GM21825 (cell line): Measurements from ENCODE around the gene PRSS38.

Source experiments
- ATAC-seq: cut with Tn5 transposase; IDR thresholded peaks from one replicate; pipeline ENCODE4 v1.9.1; 2021; ENCODE audit warnings: mild to moderate bottlenecking, moderate library complexity; ENCODE audit not compliant: unreplicated experiment

PRSS38 gene

DNA sequence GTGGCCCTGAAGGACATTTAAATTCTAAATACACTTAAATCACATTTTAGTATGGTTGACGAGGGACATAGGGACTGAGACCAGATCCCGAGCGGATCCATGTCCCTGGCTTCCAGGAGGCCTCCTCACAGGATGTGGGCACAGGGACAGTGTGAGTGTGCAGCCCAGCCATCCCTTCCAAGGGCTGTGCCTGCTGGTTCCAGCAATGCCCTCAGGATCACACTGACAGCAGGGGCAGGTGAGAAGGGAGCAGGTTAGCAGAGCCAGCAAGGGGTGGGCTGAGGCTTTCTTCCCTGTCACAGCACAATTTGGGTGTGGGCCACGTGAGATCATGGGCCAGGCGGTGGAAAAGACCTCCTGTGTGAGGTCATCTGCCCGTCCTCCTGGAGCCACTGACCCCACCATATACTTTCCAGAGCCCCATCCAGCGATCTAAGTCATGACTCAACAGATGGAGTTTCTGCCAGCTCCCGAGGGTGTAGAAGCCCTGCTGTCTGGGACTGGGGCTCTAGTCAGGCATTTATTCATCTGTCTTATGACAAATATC, 37.0 kb upstream of the PRSS38 start:
- no peak for ATAC-seq

DNA sequence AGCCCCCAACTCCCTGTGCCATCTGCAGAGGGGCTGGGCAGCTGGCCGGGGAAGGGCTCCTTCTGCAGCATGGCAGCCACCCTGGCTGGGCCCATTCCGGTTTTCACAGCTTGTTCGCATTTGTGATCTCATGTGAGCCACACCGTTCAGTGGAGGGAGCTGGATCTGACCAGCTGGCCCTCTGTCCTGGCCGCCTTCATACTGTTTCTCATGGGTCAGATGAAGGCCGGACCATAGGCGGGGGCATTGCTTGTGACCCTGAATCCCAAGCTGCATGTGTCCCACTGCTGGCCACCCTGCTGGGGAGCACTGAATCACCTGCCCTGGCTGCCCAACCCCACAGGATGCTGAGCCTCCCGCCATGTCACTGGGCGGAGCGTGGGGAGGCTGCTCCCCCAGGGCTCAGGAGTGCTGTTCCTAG, 36.4 kb upstream of the PRSS38 start:
- no peak for ATAC-seq

- ATAC-seq = no peak
These were observed 35.8 kb upstream of the PRSS38 start for GRCh38 chr1:227779685-227780084.

- ATAC-seq = no peak
These were observed 35.1 kb upstream of the PRSS38 start for GRCh38 chr1:227780101-227781044.

GRCh38 chr1:227781314-227781930, 34.1 kb upstream of the PRSS38 start:
- ATAC-seq = no peak

GRCh38 chr1:227782226-227782625, 33.2 kb upstream of the PRSS38 start:
- ATAC-seq = no peak

DNA sequence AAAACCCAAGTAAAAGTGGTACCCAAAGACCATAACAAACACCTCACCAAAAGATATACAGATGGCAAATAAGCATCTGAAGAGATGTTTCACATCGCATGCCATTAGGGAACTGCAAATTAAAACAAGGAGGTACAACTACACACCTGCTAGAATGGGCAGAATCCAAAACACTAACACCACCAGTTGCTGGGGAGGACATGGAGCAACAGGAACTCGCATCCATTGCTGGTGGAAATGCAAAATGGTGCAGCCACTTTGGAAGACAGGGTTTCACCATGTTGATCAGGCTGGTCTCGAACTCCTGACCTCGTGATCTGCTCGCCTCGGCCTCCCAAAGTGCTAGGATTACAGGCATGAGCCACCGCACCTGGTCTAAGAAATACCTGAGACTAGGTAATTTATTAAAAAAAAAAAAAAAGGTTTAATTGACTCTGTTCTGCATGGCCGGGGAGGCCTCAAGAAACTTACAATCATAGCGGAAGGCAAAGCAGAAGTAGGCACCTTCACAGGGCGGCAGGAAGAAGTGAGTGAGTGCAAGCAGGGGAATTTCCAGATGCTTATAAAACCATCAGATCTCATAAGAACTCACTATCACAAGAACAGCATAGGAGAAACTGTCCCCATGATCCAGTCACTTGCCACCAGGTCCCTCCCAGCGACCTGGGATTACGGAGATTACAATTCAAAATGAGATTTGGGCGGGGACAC, 30.2 kb upstream of the PRSS38 start:
- no peak for ATAC-seq

DNA sequence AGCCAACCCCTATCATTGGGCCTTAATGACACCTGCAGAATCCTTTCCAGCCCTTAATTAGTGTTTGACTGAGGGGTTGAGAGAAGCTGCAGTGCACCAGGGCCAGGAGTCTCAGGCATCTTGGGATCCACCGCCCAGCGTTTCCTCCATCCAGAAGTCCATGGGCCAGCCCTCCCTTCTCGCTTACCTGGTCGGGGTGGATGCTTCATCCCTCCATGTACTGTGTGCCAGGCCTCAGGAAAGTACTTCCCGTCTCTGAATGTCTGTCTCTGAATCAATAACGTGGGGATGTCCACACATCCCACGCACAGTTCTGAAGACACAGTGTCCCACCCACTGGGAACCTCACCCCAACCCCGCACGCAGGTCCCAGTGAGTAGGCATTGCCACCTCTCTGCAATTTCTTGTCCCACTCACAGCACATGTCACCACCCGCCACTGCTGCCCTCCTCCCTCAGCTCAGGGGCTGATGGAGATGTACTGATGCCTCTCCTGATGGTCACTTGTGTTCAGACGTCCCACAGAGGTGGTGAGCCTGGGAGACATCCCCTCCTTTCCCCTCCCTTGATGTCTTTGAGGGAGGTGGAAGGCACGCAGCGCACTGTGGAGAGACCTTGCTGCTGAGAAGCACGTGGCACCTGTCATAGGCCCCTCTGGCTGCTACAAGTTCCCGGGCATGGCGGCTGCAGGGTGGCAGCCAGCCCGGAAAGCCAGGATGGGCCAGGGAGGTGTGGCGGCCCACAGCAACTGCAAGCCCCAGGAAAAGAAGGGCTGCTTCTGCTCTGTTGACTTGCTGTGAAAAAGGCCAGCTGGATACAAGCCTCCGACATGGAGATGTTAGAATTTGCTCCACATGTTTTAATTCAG, 29.4 kb upstream of the PRSS38 start:
- ATAC-seq = no peak

GRCh38 chr1:227786673-227787512, 28.6 kb upstream of the PRSS38 start:
- ATAC-seq = no peak

DNA sequence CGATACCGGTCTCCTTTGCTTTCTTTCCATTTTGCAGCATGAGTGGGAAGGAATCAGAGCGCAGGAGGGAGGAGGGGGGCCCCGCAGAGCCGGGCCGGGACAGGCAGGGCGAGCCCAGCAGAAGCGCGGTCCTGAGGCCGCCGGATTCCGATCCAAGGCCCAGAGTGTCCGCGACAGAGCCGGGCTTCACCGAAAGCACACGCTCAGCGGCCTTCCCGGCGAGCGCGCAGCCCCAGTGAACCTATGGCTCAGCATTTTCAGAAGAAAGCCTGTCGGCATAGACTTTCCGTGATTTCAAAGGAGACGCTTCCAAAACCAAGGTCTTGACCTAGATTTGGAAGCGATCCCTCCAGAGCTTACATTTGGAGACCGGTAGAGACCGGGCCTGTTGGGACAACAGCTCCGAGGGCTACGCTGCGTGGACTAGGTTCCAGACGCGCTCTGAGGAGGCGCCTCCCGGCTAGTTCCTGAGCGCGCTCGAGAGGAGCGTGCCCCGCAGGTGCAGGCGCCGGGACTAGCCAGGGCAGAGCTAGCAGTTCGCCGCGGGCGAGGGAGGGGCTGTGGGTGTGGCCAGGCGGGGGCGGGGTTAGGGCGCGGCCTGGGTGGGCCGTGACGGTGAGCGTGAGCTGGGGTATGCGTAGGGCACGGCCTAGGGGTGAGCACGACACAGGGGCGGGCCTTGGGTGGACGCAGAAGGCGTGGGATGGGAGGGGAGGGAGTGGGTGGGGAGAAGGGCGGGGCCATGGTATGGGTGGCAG, 27.8 kb upstream of the PRSS38 start:
- peak; percentile 93 for ATAC-seq

DNA sequence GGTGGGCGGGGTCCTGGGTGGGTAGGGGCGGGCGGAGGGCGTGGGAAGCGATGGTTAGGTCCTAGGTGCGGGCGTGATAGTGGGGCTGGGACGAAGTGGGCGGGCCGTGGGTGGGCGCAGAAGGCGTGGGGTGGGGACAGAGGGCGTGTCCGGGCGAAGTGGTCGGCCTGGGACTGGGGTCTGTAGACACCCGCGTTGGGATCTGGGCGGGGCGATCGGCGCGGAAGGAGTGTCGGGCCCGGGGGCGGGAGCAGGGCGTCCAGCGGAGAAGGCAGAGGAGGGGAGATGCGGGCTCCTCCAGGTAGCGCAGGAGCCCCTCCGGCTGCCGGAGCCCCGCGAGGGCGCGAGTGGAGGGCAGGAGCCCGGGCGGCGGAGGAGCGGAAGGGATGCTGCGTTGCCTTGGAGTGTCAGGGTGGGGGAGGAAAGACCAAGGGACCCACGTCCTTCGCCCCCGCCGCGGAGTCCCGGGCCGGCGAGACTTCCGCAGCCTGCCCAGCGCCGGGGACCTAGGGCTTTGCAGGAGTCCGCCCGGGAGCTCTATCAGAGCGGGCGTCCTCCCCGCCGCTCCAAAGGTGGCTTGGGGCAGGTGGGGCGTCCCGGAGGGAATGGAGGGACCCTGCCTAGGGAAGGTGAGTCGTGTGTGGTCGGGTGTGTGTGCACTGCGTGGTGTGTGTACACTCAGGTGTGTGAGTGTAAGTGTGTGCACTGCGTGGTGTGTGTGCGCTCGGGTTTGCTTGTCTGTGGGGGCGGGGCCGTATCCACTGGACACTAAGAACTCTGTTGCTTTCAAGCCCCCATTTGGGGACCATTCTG, 27.0 kb upstream of the PRSS38 start:
- peak; percentile 61 for ATAC-seq

- ATAC-seq = no peak
These were observed 26.1 kb upstream of the PRSS38 start for GRCh38 chr1:227789084-227790033.

GRCh38 chr1:227790034-227790400, 25.5 kb upstream of the PRSS38 start:
- ATAC-seq = no peak

GRCh38 chr1:227790868-227791267, 24.6 kb upstream of the PRSS38 start:
- no peak for ATAC-seq

DNA sequence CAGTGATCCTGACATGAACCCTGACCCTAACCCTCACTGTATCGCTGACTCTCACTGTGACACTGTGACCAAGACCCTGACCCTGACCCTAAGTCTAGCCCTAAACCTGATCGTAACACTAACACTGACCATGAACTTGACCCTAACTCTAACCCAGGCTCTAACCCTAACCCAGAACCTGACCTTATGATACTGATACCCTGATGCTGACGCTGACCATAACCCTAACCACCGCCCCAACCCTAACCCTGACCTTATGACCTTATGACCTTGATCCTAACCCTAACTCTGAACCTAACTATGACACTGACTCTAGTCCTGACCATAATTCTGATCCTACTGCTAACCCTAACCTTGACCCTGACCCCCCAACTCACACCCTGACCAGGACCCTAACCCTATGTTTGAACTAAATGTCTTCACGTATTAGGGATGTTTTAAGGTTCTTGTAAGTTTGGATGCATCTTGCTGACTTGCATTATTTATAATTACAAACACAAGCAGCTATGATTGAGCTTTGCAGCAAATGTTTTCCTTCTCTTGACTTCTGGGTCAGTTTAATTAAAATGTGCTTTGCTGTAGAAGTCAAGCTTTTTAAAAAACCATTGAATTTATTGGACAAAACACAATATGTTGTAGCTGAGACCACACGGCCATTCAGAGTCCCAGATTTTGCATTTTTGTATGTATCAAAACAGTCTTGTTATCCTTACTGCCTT, 23.9 kb upstream of the PRSS38 start:
- ATAC-seq = no peak
